Chondrocyte (in vitro differentiated cells): Measurements from ENCODE around the gene ADGRV1. TPM values are rescaled to one million over a fixed set of nuclear protein-coding genes. Genes with fewer than 3 reads are reported as not detected.
A peak's percentile ranks its signal among the peaks of the same experiment; 100 is the strongest.

Experiments
- DNase-seq: peaks from one replicate; pipeline ENCODE4 v3.0.0; 2021; ENCODE audit warnings: mixed read lengths, low spot score
- H3K27ac Mint-ChIP-seq: one replicate; pipeline ENCODE4 v1.8.0; 2021; ENCODE audit warnings: mild to moderate bottlenecking, moderate library complexity, mixed read lengths; ENCODE audit not compliant: unreplicated experiment
- H3K27me3 Mint-ChIP-seq: 2 replicates; pipeline ENCODE4 v1.8.0; 2021; ENCODE audit warnings: low read depth, mixed read lengths
- H3K36me3 Mint-ChIP-seq: 2 replicates; pipeline ENCODE4 v1.8.0; 2021; ENCODE audit warnings: low read depth, mixed read lengths
- H3K4me1 Mint-ChIP-seq: 2 replicates; pipeline ENCODE4 v1.8.0; 2021; ENCODE audit warnings: low read depth, mild to moderate bottlenecking, mixed read lengths
- H3K4me3 Mint-ChIP-seq: one replicate; pipeline ENCODE4 v1.8.0; 2021; ENCODE audit warnings: mild to moderate bottlenecking, moderate library complexity, mixed read lengths; ENCODE audit not compliant: unreplicated experiment
- H3K9me3 Mint-ChIP-seq: 2 replicates; pipeline ENCODE4 v1.8.0; 2021; ENCODE audit warnings: low read depth, mixed read lengths
- total RNA-seq: library from RNA; stranded (reverse); gene quantifications from 3 replicates; pipeline ENCODE4 v1.2.1, GENCODE V29; 2021
- TF ChIP-seq, protein P1 (sequence below): fragments of 200-600 bp; sonication (generic); IDR thresholded peaks from 2 replicates; pipeline ENCODE4 v1.5.0; 2021; ENCODE audit warnings: antibody characterized with exemption, mild to moderate bottlenecking, moderate library complexity

The ADGRV1 gene
- total RNA-seq, 1 donor from 2014 or later = 1.5 TPM

DNA sequence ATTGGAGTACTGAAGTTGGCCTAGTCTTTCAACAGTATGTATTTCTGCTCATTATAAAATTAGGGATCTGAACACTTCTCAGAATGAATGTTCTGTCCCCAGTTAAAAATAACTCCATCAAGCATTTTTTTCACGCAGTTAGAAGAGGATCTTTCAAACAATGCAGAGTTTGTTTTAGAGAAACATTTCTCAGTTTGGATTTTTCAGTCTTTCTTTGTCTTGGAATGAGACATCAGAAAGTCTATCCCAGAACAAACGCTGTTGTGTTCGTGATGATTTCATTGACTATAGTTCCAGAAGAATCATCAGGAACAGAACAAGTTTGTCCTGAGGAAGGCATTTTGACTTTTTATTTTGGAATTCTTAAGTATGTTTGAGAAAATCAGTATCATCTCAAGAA, 605.8 kb downstream of the ADGRV1 start:
- Mint-ChIP-seq H3K27me3 (no peaks in the 10 kb centered on the region), H3K4me1 (peaks cover 45% of the 10 kb centered on the region), H3K36me3 (no peaks in the 10 kb centered on the region), H3K9me3 (no peaks in the 10 kb centered on the region), H3K4me3 (no peak overlapping the region), H3K27ac (no peak overlapping the region)
- no peak for DNase-seq
- TF ChIP-seq, protein P1, sequence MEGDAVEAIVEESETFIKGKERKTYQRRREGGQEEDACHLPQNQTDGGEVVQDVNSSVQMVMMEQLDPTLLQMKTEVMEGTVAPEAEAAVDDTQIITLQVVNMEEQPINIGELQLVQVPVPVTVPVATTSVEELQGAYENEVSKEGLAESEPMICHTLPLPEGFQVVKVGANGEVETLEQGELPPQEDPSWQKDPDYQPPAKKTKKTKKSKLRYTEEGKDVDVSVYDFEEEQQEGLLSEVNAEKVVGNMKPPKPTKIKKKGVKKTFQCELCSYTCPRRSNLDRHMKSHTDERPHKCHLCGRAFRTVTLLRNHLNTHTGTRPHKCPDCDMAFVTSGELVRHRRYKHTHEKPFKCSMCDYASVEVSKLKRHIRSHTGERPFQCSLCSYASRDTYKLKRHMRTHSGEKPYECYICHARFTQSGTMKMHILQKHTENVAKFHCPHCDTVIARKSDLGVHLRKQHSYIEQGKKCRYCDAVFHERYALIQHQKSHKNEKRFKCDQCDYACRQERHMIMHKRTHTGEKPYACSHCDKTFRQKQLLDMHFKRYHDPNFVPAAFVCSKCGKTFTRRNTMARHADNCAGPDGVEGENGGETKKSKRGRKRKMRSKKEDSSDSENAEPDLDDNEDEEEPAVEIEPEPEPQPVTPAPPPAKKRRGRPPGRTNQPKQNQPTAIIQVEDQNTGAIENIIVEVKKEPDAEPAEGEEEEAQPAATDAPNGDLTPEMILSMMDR = no peak

GRCh38 chr5:91166059-91166807, 607.6 kb downstream of the ADGRV1 start:
- Mint-ChIP-seq H3K9me3 (no peaks in the 10 kb centered on the region), H3K27ac (peak overlapping the region; percentile 82)
- no peak for DNase-seq

GRCh38 chr5:91168859-91169258, 610.3 kb downstream of the ADGRV1 start:
- TF ChIP-seq, protein P1 = no peak
- Mint-ChIP-seq H3K27me3 (no peaks in the 10 kb centered on the region), H3K9me3 (no peaks in the 10 kb centered on the region), H3K4me1 (peaks cover 25% of the 10 kb centered on the region), H3K36me3 (no peaks in the 10 kb centered on the region), H3K27ac (no peak overlapping the region), H3K4me3 (no peak overlapping the region)
- DNase-seq = no peak

More at GRCh38 chr5:91166059-91166807, 607.6 kb downstream of the ADGRV1 start:
- peaks cover 45% of the 10 kb centered on the region for H3K4me1 Mint-ChIP-seq
- no peaks in the 10 kb centered on the region for H3K27me3 Mint-ChIP-seq
- TF ChIP-seq, protein P1 = no peak
- H3K4me3 Mint-ChIP-seq = no peak overlapping the region
- H3K36me3 Mint-ChIP-seq = no peaks in the 10 kb centered on the region

DNA sequence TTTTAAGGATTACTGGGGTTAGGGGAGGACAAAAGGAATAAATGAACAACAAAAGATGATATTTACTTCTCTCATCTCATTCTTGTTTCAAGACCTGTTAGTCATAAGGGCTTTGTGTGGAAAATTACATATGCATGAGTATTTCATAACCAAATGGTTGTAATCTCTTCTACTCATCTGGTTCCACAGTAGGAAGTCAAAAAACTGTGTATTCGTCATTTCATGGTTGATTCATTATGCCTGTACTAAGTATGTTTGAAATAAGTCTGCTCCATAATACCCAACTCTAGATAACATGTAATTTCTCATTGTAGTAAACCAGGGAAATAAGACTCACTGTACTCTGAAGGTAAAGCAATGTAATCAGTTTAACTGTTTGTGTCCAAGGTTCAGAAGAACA, 611.7 kb downstream of the ADGRV1 start:
- no peak for DNase-seq
- Mint-ChIP-seq H3K36me3 (no peaks in the 10 kb centered on the region), H3K27me3 (no peaks in the 10 kb centered on the region), H3K4me1 (peaks cover 21% of the 10 kb centered on the region), H3K9me3 (no peaks in the 10 kb centered on the region), H3K27ac (no peak overlapping the region), H3K4me3 (no peak overlapping the region)
- TF ChIP-seq, protein P1 = no peak

- Mint-ChIP-seq H3K4me3 (no peak overlapping the region), H3K36me3 (no peaks in the 10 kb centered on the region), H3K27ac (no peak overlapping the region)
Measured at GRCh38 chr5:91171322-91171721, 612.7 kb downstream of the ADGRV1 start.

More at GRCh38 chr5:91171322-91171721, 612.7 kb downstream of the ADGRV1 start:
- Mint-ChIP-seq H3K4me1 (peaks cover 19% of the 10 kb centered on the region), H3K9me3 (no peaks in the 10 kb centered on the region), H3K27me3 (no peaks in the 10 kb centered on the region)
- DNase-seq = no peak
- TF ChIP-seq, protein P1 = no peak
